Measurements from ENCODE around the gene CAV1.

DNA sequence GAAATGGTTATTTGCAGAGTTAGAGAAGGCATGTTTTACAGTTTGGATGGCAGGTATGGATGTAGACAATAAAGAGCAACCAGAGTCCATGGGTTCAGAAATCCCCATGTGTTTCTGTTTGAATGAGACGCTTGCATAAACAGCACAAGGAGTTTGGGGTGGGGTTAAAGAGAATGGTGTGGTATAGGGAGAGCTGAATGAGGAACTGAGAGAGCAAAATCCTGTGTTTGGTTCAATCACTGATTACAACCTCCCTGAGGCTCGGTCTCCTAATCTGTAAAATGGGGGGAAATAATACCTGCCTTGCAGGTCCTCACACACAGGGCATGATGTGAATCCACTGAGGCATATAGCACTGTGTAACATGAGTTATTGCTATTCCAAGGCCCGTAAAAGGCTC is 23.7 kb downstream of the CAV1 start:
- TF ChIP-seq, protein P1, sequence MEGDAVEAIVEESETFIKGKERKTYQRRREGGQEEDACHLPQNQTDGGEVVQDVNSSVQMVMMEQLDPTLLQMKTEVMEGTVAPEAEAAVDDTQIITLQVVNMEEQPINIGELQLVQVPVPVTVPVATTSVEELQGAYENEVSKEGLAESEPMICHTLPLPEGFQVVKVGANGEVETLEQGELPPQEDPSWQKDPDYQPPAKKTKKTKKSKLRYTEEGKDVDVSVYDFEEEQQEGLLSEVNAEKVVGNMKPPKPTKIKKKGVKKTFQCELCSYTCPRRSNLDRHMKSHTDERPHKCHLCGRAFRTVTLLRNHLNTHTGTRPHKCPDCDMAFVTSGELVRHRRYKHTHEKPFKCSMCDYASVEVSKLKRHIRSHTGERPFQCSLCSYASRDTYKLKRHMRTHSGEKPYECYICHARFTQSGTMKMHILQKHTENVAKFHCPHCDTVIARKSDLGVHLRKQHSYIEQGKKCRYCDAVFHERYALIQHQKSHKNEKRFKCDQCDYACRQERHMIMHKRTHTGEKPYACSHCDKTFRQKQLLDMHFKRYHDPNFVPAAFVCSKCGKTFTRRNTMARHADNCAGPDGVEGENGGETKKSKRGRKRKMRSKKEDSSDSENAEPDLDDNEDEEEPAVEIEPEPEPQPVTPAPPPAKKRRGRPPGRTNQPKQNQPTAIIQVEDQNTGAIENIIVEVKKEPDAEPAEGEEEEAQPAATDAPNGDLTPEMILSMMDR (IDR thresholded peaks at IDR 0.05): no peak
- TF ChIP-seq POLR2A (IDR thresholded peaks at IDR 0.05): no peak
